GM23338 (cell line): ENCODE results near the gene SEMA3E. TPM values are rescaled to one million over a fixed set of nuclear protein-coding genes. Genes with fewer than 3 reads are reported as not detected.

Source experiments
- ATAC-seq: fragments of 200-7000 bp; cut with Tn5 transposase; 3 replicates; pipeline ENCODE4 v1.9.1; 2020
- DNase-seq: peaks from one replicate; pipeline ENCODE4 v3.0.0-alpha.2; 2015; ENCODE audit warnings: low spot score
- H2AFZ ChIP-seq: fragments of 200-600 bp; sonication (generic); 2 replicates; pipeline ENCODE4 v1.8.0; 2016; ENCODE audit warnings: antibody characterized with exemption, mild to moderate bottlenecking, moderate library complexity
- H3F3A ChIP-seq: fragments of 200-600 bp; sonication (generic); replicated peaks from 2 replicates; pipeline ENCODE4 v1.8.0; 2017; ENCODE audit warnings: antibody characterized with exemption, mixed run types, low read depth
- H3K27ac ChIP-seq: fragments of 200-600 bp; sonication (generic); 2 replicates; pipeline ENCODE4 v1.6.1; 2016; ENCODE audit warnings: low read depth
- H3K27me3 ChIP-seq: fragments of 200-600 bp; sonication (generic); 2 replicates; pipeline ENCODE4 v1.8.0; 2016; ENCODE audit warnings: mild to moderate bottlenecking, mixed run types, moderate library complexity; ENCODE audit not compliant: insufficient read depth
- H3K36me3 ChIP-seq: fragments of 200-600 bp; sonication (generic); 2 replicates; pipeline ENCODE4 v1.8.0; 2016; ENCODE audit warnings: mild to moderate bottlenecking; ENCODE audit not compliant: insufficient read depth
- H3K4me1 ChIP-seq: fragments of 200-600 bp; sonication (generic); 2 replicates; pipeline ENCODE4 v1.8.0; 2016; ENCODE audit warnings: mild to moderate bottlenecking, moderate library complexity; ENCODE audit not compliant: insufficient read depth
- H3K4me2 ChIP-seq: fragments of 200-600 bp; sonication (generic); 2 replicates; pipeline ENCODE4 v1.7.1; 2017; ENCODE audit warnings: mixed run types
- H3K4me3 ChIP-seq: fragments of 200-600 bp; sonication (generic); 2 replicates; pipeline ENCODE4 v1.6.1; 2016; ENCODE audit warnings: mixed run types
- H3K79me2 ChIP-seq: fragments of 200-600 bp; sonication (generic); replicated peaks from 2 replicates; pipeline ENCODE4 v1.8.0; 2017; ENCODE audit warnings: mild to moderate bottlenecking; ENCODE audit not compliant: insufficient read depth
- H3K9me2 ChIP-seq: fragments of 200-600 bp; sonication (generic); 2 replicates; pipeline ENCODE4 v1.8.0; 2017; ENCODE audit not compliant: insufficient read depth
- H4K20me1 ChIP-seq: fragments of 200-600 bp; sonication (generic); replicated peaks from 2 replicates; pipeline ENCODE4 v1.8.0; 2017; ENCODE audit warnings: mild to moderate bottlenecking; ENCODE audit not compliant: insufficient read depth
- H3K27ac Mint-ChIP-seq: 2 replicates; pipeline ENCODE4 v1.8.0; 2020; ENCODE audit warnings: inconsistent platforms, mild to moderate bottlenecking, moderate library complexity, mixed read lengths
- H3K27me3 Mint-ChIP-seq: 3 replicates; pipeline ENCODE4 v1.8.0; 2022; ENCODE audit warnings: low read depth, mild to moderate bottlenecking, moderate library complexity, mixed read lengths, inconsistent platforms; ENCODE audit not compliant: insufficient read depth, poor library complexity
- H3K36me3 Mint-ChIP-seq: 3 replicates; pipeline ENCODE4 v1.8.0; 2021; ENCODE audit warnings: low read depth, mild to moderate bottlenecking, inconsistent platforms, moderate library complexity, mixed read lengths
- H3K4me1 Mint-ChIP-seq: 3 replicates; pipeline ENCODE4 v1.8.0; 2020; ENCODE audit warnings: mild to moderate bottlenecking, inconsistent platforms, mixed read lengths
- H3K4me3 Mint-ChIP-seq: 3 replicates; pipeline ENCODE4 v1.8.0; 2021; ENCODE audit warnings: moderate library complexity, mild to moderate bottlenecking, inconsistent platforms, mixed read lengths
- H3K9me3 Mint-ChIP-seq: 3 replicates; pipeline ENCODE4 v1.8.0; 2020; ENCODE audit warnings: moderate library complexity, mild to moderate bottlenecking, inconsistent platforms, mixed read lengths
- CREB1 ChIP-seq: fragments of 250-450 bp; sonication (Bioruptor Pico); IDR thresholded peaks from 2 replicates; pipeline ENCODE4 v1.5.0; 2020; ENCODE audit warnings: low read depth, mild to moderate bottlenecking, moderate library complexity
- CTCF ChIP-seq, 2 experiments: fragments of 200-600 bp in 1 of 2; sonication (generic) in 1 of 2; conservative IDR thresholded peaks; 2 replicates each; pipeline versions ENCODE4 v1.5.1 to v1.6.1; 2016 to 2017; ENCODE audit warnings: antibody characterized with exemption in 2 of 2, low read depth in 2 of 2, mild to moderate bottlenecking in 2 of 2, moderate library complexity in 1 of 2
- ETS1 ChIP-seq: IDR thresholded peaks from 2 replicates; pipeline ENCODE4 v1.6.1; 2016; ENCODE audit warnings: antibody characterized with exemption
- EZH2 ChIP-seq: fragments of 200-600 bp; sonication (generic); IDR thresholded peaks from one replicate; pipeline ENCODE4 v1.8.0; 2017; ENCODE audit warnings: antibody characterized with exemption, mild to moderate bottlenecking, low read depth; ENCODE audit not compliant: unreplicated experiment
- EZH2phosphoT487 ChIP-seq: fragments of 200-600 bp; sonication (generic); IDR thresholded peaks from one replicate; pipeline ENCODE4 v1.8.1; 2018; ENCODE audit warnings: antibody characterized with exemption; ENCODE audit not compliant: unreplicated experiment
- JUNB ChIP-seq: IDR thresholded peaks from one replicate; pipeline ENCODE4 v1.6.1; 2016; ENCODE audit warnings: antibody characterized with exemption; ENCODE audit not compliant: unreplicated experiment
- NANOG ChIP-seq: IDR thresholded peaks from 2 replicates; pipeline ENCODE4 v1.6.1; 2016; ENCODE audit warnings: antibody characterized with exemption, borderline replicate concordance
- POLR2AphosphoS5 ChIP-seq: IDR thresholded peaks from 2 replicates; pipeline ENCODE4 v1.6.1; 2016; ENCODE audit warnings: antibody characterized with exemption, low read depth
- REST ChIP-seq: IDR thresholded peaks from one replicate; pipeline ENCODE4 v1.6.1; 2018; ENCODE audit warnings: antibody characterized with exemption; ENCODE audit not compliant: unreplicated experiment
- STAT1 ChIP-seq: IDR thresholded peaks from one replicate; pipeline ENCODE4 v1.6.1; 2016; ENCODE audit warnings: antibody characterized with exemption; ENCODE audit not compliant: unreplicated experiment
- ZNF114 ChIP-seq: fragments of 250-450 bp; sonication (Bioruptor Pico); IDR thresholded peaks from 2 replicates; pipeline ENCODE4 v1.5.0; 2020; ENCODE audit warnings: mild to moderate bottlenecking, moderate library complexity
- ZNF331 ChIP-seq: fragments of 250-450 bp; sonication (Bioruptor Pico); IDR thresholded peaks from 2 replicates; pipeline ENCODE4 v1.5.0; 2020; ENCODE audit warnings: low read depth, mild to moderate bottlenecking, moderate library complexity
- ZNF462 ChIP-seq: fragments of 250-450 bp; sonication (Bioruptor Pico); IDR thresholded peaks from 2 replicates; pipeline ENCODE4 v1.5.0; 2020; ENCODE audit warnings: mild to moderate bottlenecking, moderate library complexity
- polyA plus RNA-seq: library from polyadenylated mRNA; unstranded; fragments of >200 nt; fragmentation: Nextera tagmentation; extraction: Ambion mirVana; gene quantifications from 2 replicates; pipeline ENCODE4 v1.2.1, GENCODE V29; 2016
- total RNA-seq: library from RNA; depleted of rRNA; stranded (reverse); fragments of >200 nt; shearing (Covaris generic); gene quantifications from 2 replicates; pipeline ENCODE4 v1.2.3, GENCODE V29; 2014

The SEMA3E gene
- total and polyA plus RNA-seq, 2 experiments from 2014 or later, result 5.4 to 15.7 TPM

GRCh38 chr7:83658126-83658525 lies 9.2 kb upstream of the SEMA3E start:
- no peak overlapping the region for H3K4me3 ChIP-seq
- Mint-ChIP-seq H3K4me3 (no peak overlapping the region), H3K27ac (no peak overlapping the region), H3K9me3 (no peaks in the 10 kb centered on the region), H3K36me3 (no peaks in the 10 kb centered on the region), H3K27me3 (no peaks in the 10 kb centered on the region), H3K4me1 (0 out of 3 replicates have a peak, but pooled peaks cover 3% of the 10 kb centered on the region)
- H3K4me1 ChIP-seq, result no peaks in the 10 kb centered on the region
- H3K27me3 ChIP-seq, result no peaks in the 10 kb centered on the region
- no peaks in the 10 kb centered on the region for H4K20me1 ChIP-seq
- DNase-seq, result no peak
- ATAC-seq, result no peak
- H3K79me2 ChIP-seq, result no peaks in the 10 kb centered on the region
- TF ChIP-seq REST (no peak), ETS1 (no peak), ZNF114 (CRISPR knock-in tag) (no peak), ZNF331 (CRISPR knock-in tag) (no peak), ZNF462 (CRISPR knock-in tag) (no peak), EZH2phosphoT487 (no peak), CREB1 (no peak), POLR2AphosphoS5 (no peak), NANOG (no peak), JUNB (no peak), CTCF (conservative IDR thresholded peaks at IDR 0.05; ENCODE audit: low read depth in 2 of 2) (no peak), EZH2 (no peak), STAT1 (no peak)
- H3K36me3 ChIP-seq, result no peaks in the 10 kb centered on the region
- H3K4me2 ChIP-seq, result no peak overlapping the region
- H3K27ac ChIP-seq, result no peak overlapping the region
- no peaks in the 10 kb centered on the region for H3K9me2 ChIP-seq
- no peak overlapping the region for H2AFZ ChIP-seq
- H3F3A ChIP-seq, result no peaks in the 10 kb centered on the region
